Keratinocyte (primary cell): ENCODE data around the gene GABRA4. TPM values are rescaled to one million over a fixed set of nuclear protein-coding genes. Genes with fewer than 3 reads are reported as not detected.

Experiments
- DNase-seq: peaks from one replicate; pipeline ENCODE4 v3.0.0-alpha.2; 2011; ENCODE audit warnings: low read depth, missing footprints, low spot score
- FAIRE-seq: peaks from 2 replicates; lab custom pipeline; 2011; peaks lifted over from hg19 to GRCh38; lab: Jason Lieb, UNC
- H2AFZ ChIP-seq: 2 replicates; pipeline ENCODE4 v1.6.0; 2012; ENCODE audit warnings: low read length, control low read depth, inconsistent platforms; ENCODE audit not compliant: control insufficient read depth
- H3K27ac ChIP-seq: 2 replicates; pipeline ENCODE4 v1.5.1; 2011; ENCODE audit warnings: low read length; ENCODE audit not compliant: control insufficient read depth, insufficient read depth
- H3K27me3 ChIP-seq: 3 replicates; pipeline ENCODE4 v1.6.0; 2011; ENCODE audit warnings: low read length; ENCODE audit not compliant: control insufficient read depth, insufficient read depth; ENCODE audit errors: extremely low read depth
- H3K36me3 ChIP-seq, 2 experiments: 2 replicates in 1 of 2; 3 replicates in 1 of 2; pipeline ENCODE4 v1.5.1; 2011; ENCODE audit warnings: low read length in 2 of 2, mild to moderate bottlenecking in 1 of 2; ENCODE audit not compliant: control insufficient read depth in 2 of 2, insufficient read depth in 2 of 2; ENCODE audit errors: extremely low read depth in 1 of 2
- H3K4me1 ChIP-seq: 3 replicates; pipeline ENCODE4 v1.5.1; 2011; ENCODE audit warnings: low read length; ENCODE audit not compliant: control insufficient read depth, insufficient read depth; ENCODE audit errors: extremely low read depth
- H3K4me2 ChIP-seq: 3 replicates; pipeline ENCODE4 v1.6.0; 2011; ENCODE audit warnings: low read depth, low read length; ENCODE audit not compliant: control insufficient read depth, insufficient read depth; ENCODE audit errors: extremely low read depth
- H3K4me3 ChIP-seq, 3 experiments: fragments of 200-600 bp in 1 of 3; sonication (generic) in 1 of 3; 2 replicates in 2 of 3; 3 replicates in 1 of 3; pipeline ENCODE4 v1.5.1; 2011 to 2016; ENCODE audit warnings: low read length in 3 of 3, mild to moderate bottlenecking in 3 of 3, control low read depth in 2 of 3, inconsistent platforms in 1 of 3, low read depth in 1 of 3, mixed read lengths in 1 of 3, mixed run types in 1 of 3, moderate library complexity in 1 of 3; ENCODE audit not compliant: control insufficient read depth in 2 of 3, insufficient read depth in 2 of 3; ENCODE audit errors: extremely low read depth in 1 of 3
- H3K79me2 ChIP-seq: 2 replicates; pipeline ENCODE4 v1.6.0; 2012; ENCODE audit warnings: low read length; ENCODE audit not compliant: control insufficient read depth, insufficient read depth
- H3K9ac ChIP-seq: 3 replicates; pipeline ENCODE4 v1.6.0; 2011; ENCODE audit warnings: low read length; ENCODE audit not compliant: control insufficient read depth, insufficient read depth; ENCODE audit errors: extremely low read depth
- H3K9me1 ChIP-seq: 3 replicates; pipeline ENCODE4 v1.6.0; 2011; ENCODE audit warnings: low read length; ENCODE audit not compliant: control insufficient read depth, insufficient read depth; ENCODE audit errors: extremely low read depth
- H3K9me3 ChIP-seq: 2 replicates; pipeline ENCODE4 v1.5.1; 2012; ENCODE audit warnings: low read depth, low read length; ENCODE audit not compliant: control insufficient read depth
- H4K20me1 ChIP-seq: 3 replicates; pipeline ENCODE4 v1.6.0; 2011; ENCODE audit warnings: low read length; ENCODE audit not compliant: control insufficient read depth, insufficient read depth; ENCODE audit errors: extremely low read depth
- EZH2 ChIP-seq: IDR thresholded peaks from one replicate; pipeline ENCODE4 v1.6.1; 2012; ENCODE audit warnings: inconsistent platforms, mild to moderate bottlenecking, low read length, moderate library complexity
- dilution Hi-C: fragments of 300-500 bp; cut with MboI; formaldehyde crosslinking; loops from one replicate; pipeline ENCODE4 v1.7.0; 2020; ENCODE audit warnings: low sequenced_read_pairs; ENCODE audit not compliant: extremely low pct_ligation_motif_present
- polyA plus RNA-seq, 5 experiments: library from polyadenylated mRNA; depleted of rRNA in 3 of 5; stranded (reverse) in 3 of 5; stranded (forward) in 1 of 5; unstranded in 1 of 5; fragments of >200 nt; gene quantifications; 1 replicate in 1 of 5; 2 replicates in 3 of 5; 3 replicates in 1 of 5; pipeline versions ENCODE4 v1.2.1 to v1.2.3, GENCODE V29; 2011 to 2012; ENCODE audit warnings: missing spikeins in 2 of 5, low read depth in 1 of 5, low replicate concordance in 1 of 5
- TF ChIP-seq, protein P1 (sequence below), 3 experiments: IDR thresholded peaks in 1 of 3; conservative IDR thresholded peaks in 1 of 3; optimal IDR thresholded peaks in 1 of 3; 2 replicates in 2 of 3; 3 replicates in 1 of 3; pipeline versions ENCODE3 to v1.5.1; 2011; ENCODE audit warnings: low read length in 3 of 3, mild to moderate bottlenecking in 3 of 3, moderate library complexity in 2 of 3, control low read depth in 1 of 3, inconsistent platforms in 1 of 3; ENCODE audit not compliant: insufficient read depth in 2 of 3; ENCODE audit errors: extremely low read depth in 1 of 3

The GABRA4 gene
- polyA plus RNA-seq, 1 donor (not counting 4 experiments of a cell fraction or from before 2014, with no cell fraction given) = not detected

DNA sequence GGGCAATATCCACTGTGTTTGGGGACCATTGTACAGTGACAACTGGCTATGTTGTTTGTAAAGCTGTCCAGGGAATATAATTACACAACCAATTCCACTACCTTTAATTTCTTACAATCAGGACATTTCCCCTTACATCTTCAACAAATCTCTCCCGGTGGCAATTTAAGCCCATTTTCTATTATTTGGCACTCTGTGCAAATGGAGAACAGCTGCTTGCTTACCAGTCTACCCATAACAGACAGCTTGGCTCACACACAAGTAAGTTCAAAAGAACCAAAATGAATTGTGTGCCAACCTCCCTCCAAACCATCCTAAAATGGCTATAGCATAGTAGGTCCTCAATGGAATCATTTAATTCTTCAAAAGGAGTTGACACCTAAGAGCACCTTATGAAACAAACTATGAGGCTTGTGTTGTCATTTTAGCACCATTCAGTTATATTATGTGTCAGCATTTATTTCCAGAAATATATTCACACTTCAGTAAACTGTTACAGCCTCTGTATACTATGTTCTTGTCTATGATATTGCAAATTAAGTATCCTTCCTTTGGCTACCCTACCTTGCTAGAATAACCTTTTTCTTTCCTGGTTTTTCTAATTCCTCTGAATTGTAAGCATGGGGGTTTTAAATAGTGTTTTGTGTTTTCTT is 18.4 kb downstream of the GABRA4 start:
- H3K9me1 ChIP-seq = no peaks in the 10 kb centered on the region
- H3K36me3 ChIP-seq = no peaks in the 10 kb centered on the region
- H3K4me2 ChIP-seq = no peak overlapping the region
- no peaks in the 10 kb centered on the region for H3K9me3 ChIP-seq
- no peaks in the 10 kb centered on the region for H4K20me1 ChIP-seq
- dilution Hi-C loops = no loop called here
- H3K27ac ChIP-seq = no peak overlapping the region
- no peak overlapping the region for H3K9ac ChIP-seq
- DNase-seq (no peak), FAIRE-seq (no peak)
- H3K4me1 ChIP-seq = no peaks in the 10 kb centered on the region
- H3K27me3 ChIP-seq = no peaks in the 10 kb centered on the region
- TF ChIP-seq, protein P1, sequence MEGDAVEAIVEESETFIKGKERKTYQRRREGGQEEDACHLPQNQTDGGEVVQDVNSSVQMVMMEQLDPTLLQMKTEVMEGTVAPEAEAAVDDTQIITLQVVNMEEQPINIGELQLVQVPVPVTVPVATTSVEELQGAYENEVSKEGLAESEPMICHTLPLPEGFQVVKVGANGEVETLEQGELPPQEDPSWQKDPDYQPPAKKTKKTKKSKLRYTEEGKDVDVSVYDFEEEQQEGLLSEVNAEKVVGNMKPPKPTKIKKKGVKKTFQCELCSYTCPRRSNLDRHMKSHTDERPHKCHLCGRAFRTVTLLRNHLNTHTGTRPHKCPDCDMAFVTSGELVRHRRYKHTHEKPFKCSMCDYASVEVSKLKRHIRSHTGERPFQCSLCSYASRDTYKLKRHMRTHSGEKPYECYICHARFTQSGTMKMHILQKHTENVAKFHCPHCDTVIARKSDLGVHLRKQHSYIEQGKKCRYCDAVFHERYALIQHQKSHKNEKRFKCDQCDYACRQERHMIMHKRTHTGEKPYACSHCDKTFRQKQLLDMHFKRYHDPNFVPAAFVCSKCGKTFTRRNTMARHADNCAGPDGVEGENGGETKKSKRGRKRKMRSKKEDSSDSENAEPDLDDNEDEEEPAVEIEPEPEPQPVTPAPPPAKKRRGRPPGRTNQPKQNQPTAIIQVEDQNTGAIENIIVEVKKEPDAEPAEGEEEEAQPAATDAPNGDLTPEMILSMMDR (optimal IDR thresholded peaks at IDR 0.05 in 1 of 3, IDR thresholded peaks at IDR 0.05 in 1 of 3, conservative IDR thresholded peaks at IDR 0.05 in 1 of 3; ENCODE audit: extremely low read depth in 1 of 3, insufficient read depth in 2 of 3, low read length in 3 of 3) = no peak
- no peak for TF ChIP-seq EZH2
- no peak overlapping the region for H2AFZ ChIP-seq
- H3K79me2 ChIP-seq = no peaks in the 10 kb centered on the region
- H3K4me3 ChIP-seq = no peak overlapping the region

DNA sequence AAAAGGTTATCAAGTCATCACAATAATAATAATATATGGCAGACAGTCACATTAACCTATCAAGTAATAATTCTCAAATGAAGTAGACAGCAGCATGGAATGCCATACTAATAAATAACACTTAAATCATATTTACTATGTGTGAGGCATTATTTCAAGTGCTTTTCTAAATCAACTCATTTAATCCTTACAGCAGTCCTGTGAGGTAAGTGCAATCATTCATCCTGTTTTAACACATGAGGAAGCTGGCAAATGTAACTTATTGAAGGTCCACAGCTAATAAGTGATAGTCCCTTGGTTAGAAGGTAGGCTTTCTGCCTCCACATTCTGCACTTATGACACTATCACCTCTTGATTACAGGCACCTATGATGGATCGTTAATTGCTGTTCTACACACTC is 24.5 kb downstream of the GABRA4 start:
- H3K9ac ChIP-seq = no peak overlapping the region
- dilution Hi-C loops = no loop called here
- no peaks in the 10 kb centered on the region for H3K9me3 ChIP-seq
- no peaks in the 10 kb centered on the region for H3K79me2 ChIP-seq
- no peaks in the 10 kb centered on the region for H3K4me1 ChIP-seq
- no peaks in the 10 kb centered on the region for H3K27me3 ChIP-seq
- no peaks in the 10 kb centered on the region for H4K20me1 ChIP-seq
- H3K36me3 ChIP-seq = no peaks in the 10 kb centered on the region
- no peak overlapping the region for H2AFZ ChIP-seq
- no peak for TF ChIP-seq EZH2
- TF ChIP-seq, protein P1 (optimal IDR thresholded peaks at IDR 0.05 in 1 of 3, IDR thresholded peaks at IDR 0.05 in 1 of 3, conservative IDR thresholded peaks at IDR 0.05 in 1 of 3; ENCODE audit: extremely low read depth in 1 of 3, insufficient read depth in 2 of 3, low read length in 3 of 3) = no peak
- no peak overlapping the region for H3K4me2 ChIP-seq
- H3K9me1 ChIP-seq = no peaks in the 10 kb centered on the region
- no peak overlapping the region for H3K27ac ChIP-seq
- H3K4me3 ChIP-seq = no peak overlapping the region
- no peak for FAIRE-seq
- no peak for DNase-seq
